Skin epidermis (tissue), 12 donors: ENCODE measurements around the gene MACROD2.
"Not testable (repeated sequence)": the region's sequence is repeated elsewhere in the genome, so short reads cannot be mapped to it uniquely, and the experiment has no call there.

Experiments used
- H3K27ac ChIP-seq, 21 experiments: fragments of 200-600 bp; sonication (generic) in 11 of 21; one replicate each; pipeline ENCODE4 v1.5.0; 2020; ENCODE audit warnings: mild to moderate bottlenecking in 3 of 21, inconsistent platforms in 2 of 21, moderate library complexity in 2 of 21
- H3K4me3 ChIP-seq, 7 experiments: fragments of 200-600 bp; sonication (generic) in 2 of 7; one replicate each; pipeline ENCODE4 v1.5.0; 2020; ENCODE audit warnings: inconsistent platforms in 2 of 7, mild to moderate bottlenecking in 2 of 7, moderate library complexity in 1 of 7

Gene MACROD2

GRCh38 chr20:15767999-15768741 is 1772.9 kb downstream of the MACROD2 start:
- no peak overlapping the region for H3K27ac ChIP-seq
- no peak overlapping the region for H3K4me3 ChIP-seq

DNA sequence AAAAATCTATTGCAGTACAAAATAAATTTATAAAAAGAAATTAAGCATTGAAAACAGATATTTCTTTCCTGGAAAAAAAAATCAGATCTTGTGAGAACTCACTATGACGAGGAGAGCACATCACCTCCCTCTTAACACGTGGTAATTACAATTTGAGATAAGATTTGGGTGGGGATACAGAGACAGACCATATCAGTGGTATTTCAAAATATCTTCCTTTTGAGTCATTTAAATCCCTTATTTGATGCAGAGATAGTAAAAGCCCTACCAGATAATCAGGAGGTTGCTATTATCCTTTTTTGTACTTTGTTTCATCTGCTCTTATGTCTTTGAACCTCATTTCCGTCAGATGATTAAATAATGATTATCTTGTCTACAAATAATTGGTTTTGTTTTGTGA is 1777.5 kb downstream of the MACROD2 start:
- no peak overlapping the region for H3K27ac ChIP-seq

DNA sequence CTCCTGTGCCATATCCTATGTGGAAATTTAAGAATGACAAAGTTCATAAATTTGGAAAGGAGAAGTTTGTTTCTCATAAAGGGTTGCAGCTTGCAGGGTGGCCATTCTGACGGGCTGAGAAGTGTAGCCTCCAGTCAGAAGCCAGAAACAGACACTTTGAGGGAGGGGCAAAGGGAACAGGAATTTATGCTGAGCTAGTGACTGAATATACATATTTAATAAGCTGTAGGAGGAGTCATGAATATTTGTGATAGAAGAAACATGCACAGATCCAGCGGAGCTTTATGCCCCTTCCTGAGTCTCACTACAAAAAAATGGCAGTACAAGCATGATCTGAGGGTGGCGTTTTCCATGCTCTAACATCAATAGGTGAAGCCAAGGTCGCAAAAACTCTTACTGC is 1779.6 kb downstream of the MACROD2 start:
- Histone ChIP-seq H3K27ac (no peak overlapping the region), H3K4me3 (no peak overlapping the region)

More for the DNA sequence above, 1777.5 kb downstream of the MACROD2 start:
- H3K4me3 ChIP-seq, result no peak overlapping the region

GRCh38 chr20:15776770-15777466 is 1781.6 kb downstream of the MACROD2 start:
- Histone ChIP-seq H3K4me3 (no peak overlapping the region), H3K27ac (no peak overlapping the region)

DNA sequence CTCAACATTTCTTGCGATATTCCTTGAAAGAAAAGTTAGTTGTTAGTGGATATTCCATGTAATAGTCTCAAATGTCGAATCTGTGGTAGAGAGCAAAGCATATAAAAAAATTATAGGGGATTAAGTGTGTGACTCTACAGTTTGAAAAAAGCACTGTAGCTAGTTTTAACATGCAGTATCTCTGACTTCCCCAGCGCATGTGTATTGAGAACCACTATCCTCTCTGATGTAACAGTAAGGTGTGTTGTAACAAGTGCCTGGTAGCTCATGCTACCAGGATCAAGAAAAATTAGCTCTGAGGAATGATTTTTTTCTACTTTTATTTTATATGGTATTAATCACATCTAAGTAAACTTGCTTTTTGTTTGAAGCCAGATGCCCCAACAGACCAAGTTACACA is 1788.7 kb downstream of the MACROD2 start:
- Histone ChIP-seq H3K4me3 (no peak overlapping the region), H3K27ac (no peak overlapping the region)

DNA sequence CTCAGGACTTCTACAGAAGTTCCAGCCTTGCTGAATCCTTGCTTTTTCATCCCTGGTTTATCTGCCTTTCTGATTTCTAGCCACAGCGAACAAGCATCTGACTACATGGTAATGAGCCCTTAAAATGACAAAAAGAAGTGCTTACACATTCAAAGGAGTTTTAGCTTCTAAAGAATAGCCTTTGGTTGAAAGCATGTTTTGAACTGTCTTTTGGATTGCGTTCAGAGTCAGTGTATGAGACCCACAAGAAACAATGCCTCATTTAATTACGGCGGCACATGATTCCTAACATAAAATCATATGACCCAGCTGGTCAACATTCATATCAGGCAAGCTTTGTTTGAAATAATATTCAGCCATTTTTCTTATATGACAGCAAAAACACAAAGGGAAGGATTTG is 1793.8 kb downstream of the MACROD2 start:
- H3K4me3 ChIP-seq, result no peak overlapping the region
- no peak overlapping the region for H3K27ac ChIP-seq

- Histone ChIP-seq H3K27ac (no peak overlapping the region), H3K4me3 (no peak overlapping the region)
These were observed 1797.5 kb downstream of the MACROD2 start for GRCh38 chr20:15792855-15793254.

DNA sequence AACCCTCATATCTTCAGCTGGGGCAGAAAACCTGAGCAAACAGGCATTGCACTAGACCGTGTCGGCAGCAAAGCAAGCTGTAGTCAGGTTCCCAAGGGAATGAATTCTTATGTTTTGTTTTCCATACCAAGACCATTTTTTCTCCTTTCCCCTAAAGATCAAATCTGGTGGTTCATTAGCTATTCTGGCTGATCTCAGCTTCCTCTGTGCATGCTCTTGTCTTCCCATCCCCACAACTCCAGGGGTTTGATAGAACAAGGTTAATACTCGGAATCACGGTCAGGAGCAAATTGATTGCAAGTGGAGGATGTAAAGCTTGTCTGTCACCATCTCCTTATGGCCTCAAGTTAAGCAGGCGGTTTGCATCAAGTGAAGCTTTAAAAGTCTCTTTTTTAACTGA is 1799.1 kb downstream of the MACROD2 start:
- Histone ChIP-seq H3K27ac (no peak overlapping the region), H3K4me3 (no peak overlapping the region)

GRCh38 chr20:15795305-15796019 is 1800.1 kb downstream of the MACROD2 start:
- no peak overlapping the region for H3K4me3 ChIP-seq

DNA sequence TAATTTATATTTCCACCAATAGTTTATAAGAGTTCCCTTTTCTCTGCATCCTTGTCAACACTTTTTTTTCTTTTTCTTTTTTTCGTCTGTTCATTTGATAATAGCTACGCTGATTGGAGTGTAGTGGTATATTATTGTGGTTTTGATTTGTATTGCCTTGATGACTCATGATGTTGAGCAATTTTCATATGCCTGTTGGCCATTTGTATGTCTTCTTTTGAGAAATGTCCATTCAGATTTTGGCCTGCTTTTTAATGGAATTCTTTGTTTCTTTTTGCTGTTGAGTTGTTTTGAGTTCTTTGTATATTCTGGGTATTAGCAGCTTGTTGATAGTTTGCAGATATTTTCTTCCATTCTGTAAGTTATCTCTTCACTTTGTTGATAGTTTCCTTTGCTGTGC is 1804.6 kb downstream of the MACROD2 start:
- Histone ChIP-seq H3K4me3 (no peak overlapping the region), H3K27ac (no peak overlapping the region)

More at GRCh38 chr20:15795305-15796019, 1800.1 kb downstream of the MACROD2 start:
- H3K27ac ChIP-seq, result no peak overlapping the region

GRCh38 chr20:15802020-15802419 is 1806.7 kb downstream of the MACROD2 start:
- Histone ChIP-seq H3K27ac (no peak overlapping the region), H3K4me3 (no peak overlapping the region)

- H3K4me3 ChIP-seq, result no peak overlapping the region
- no peak overlapping the region for H3K27ac ChIP-seq
These were observed 1809.8 kb downstream of the MACROD2 start for GRCh38 chr20:15805154-15805553.

- no peak overlapping the region for H3K4me3 ChIP-seq
- H3K27ac ChIP-seq, result no peak overlapping the region
These were observed 1810.8 kb downstream of the MACROD2 start for GRCh38 chr20:15806105-15806504.

DNA sequence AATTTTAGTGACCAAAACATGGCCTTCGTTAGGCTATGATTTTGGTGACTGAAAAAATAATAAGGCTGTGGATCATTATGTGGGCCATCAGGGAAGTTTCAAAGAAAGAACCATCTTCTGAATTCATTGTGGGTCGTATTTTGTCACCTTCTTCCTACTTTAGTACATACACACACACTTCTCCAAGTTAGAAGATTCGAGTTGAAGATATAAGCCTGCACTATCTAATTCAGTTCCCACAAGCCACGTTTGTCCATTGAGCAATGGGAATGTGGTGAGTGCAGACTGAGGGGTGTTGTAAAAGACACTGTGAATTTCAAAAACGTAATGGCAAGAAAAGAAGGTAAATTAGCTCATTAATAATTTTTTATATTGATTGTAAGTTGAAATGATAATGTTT is 1812.0 kb downstream of the MACROD2 start:
- Histone ChIP-seq H3K4me3 (no peak overlapping the region), H3K27ac (no peak overlapping the region)

- H3K27ac ChIP-seq, result not testable (repeated sequence)
These were observed 1812.5 kb downstream of the MACROD2 start for GRCh38 chr20:15807771-15808170.

DNA sequence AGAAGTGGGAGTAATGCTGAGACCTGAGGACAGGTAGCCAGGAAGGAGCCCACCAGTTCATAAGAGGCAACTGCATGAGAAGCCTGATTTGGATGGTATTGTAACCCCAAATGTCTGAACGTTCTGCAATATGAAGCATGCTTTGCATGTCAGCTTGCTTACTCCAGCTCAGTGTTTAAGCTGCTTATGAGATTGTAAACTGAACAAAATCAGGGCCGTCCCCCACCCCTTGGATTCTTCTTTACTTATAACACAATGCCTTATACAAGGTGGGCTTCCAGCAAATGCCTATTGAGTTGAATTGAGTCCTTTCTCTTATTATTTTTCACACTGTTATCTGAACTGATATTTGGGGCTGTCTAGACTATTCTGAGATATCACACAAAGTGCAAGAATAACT is 1816.6 kb downstream of the MACROD2 start:
- Histone ChIP-seq H3K27ac (no peak overlapping the region), H3K4me3 (no peak overlapping the region)

More at GRCh38 chr20:15807771-15808170, 1812.5 kb downstream of the MACROD2 start:
- H3K4me3 ChIP-seq, result not testable (repeated sequence)

DNA sequence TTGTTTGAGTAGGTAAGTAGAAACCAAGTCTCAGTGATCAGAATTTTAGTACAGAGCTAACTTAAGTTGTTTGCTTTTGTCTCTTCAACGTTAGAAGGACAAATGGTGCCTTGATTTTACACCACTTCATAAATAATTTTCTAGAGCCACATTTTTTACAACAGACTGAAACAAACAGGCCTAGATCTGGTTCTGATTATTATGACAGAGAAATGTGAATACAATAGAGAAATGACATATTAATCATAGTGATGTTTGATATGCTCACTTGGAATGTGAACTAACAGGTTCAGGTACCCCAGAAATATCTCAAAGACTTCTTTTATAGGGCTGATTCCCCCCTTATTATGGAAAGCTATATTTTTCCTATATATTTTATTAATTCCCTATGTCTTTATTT is 1817.4 kb downstream of the MACROD2 start:
- Histone ChIP-seq H3K27ac (no peak overlapping the region), H3K4me3 (no peak overlapping the region)

DNA sequence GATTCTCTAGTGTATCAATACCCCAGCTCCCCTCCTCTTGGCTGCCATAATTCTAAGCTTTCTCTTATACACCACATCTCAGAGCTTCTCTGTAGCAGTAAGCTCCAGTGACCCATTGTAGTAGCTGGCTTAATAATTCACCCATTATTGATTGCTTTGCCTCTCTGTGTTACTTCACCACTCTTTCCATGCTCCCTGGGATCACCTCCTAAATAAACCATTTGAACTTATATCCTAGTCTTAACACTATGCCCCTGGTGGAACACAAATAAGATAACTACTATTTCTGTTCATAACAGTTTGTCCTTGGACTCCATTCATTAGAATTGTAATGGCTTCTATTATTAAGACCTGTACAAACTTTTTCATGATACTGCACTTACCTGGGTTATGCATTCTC is 1819.0 kb downstream of the MACROD2 start:
- Histone ChIP-seq H3K27ac (no peak overlapping the region), H3K4me3 (no peak overlapping the region)

DNA sequence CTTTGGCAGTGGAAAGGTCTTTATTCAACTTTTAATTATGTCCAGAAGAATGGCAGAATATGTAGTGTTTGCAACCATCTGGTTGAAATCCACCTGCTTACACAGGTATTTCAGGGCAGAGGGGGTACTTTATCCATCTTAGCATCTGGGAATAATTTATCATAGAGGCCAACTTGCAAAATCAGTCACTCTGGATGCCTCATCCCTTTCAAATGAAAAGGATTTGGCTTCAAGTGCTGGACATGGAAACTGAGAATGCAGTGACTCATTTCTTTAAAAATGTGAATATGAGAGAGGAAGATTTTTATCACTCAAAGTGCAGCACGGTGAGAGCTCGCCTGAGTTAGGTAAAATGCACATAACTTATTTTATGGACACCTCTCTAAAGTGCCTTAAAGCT is 1819.6 kb downstream of the MACROD2 start:
- Histone ChIP-seq H3K27ac (no peak overlapping the region), H3K4me3 (no peak overlapping the region)

GRCh38 chr20:15817351-15817750 is 1822.0 kb downstream of the MACROD2 start:
- Histone ChIP-seq H3K4me3 (no peak overlapping the region), H3K27ac (no peak overlapping the region)

DNA sequence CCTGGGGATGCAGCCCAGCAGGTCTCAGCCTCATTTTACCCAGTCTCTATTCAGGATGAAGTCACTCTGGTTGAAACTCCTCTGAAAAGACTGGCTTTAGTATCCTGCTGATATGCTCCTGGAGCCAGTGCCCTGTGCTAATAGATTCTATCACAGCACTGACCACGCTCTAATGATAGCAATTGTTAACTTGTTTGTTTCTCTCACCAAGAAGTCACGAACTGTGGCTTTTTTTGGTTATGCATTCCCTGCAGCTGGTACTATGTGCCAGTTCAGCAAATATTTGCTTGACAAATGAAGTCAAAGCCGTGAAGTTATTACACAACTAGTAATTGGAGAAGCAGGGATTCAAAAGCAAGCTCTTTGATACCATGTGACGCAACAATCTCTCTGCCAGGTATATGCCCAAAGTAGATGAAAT is 1823.3 kb downstream of the MACROD2 start:
- H3K4me3 ChIP-seq, result no peak overlapping the region

More for the DNA sequence above, 1823.3 kb downstream of the MACROD2 start:
- no peak overlapping the region for H3K27ac ChIP-seq
